GM23338 (cell line): ENCODE measurements around the gene C1orf115. TPM values are rescaled to one million over a fixed set of nuclear protein-coding genes. Genes with fewer than 3 reads are reported as not detected.

Experiments used
- ATAC-seq: fragments of 200-7000 bp; cut with Tn5 transposase; 3 replicates; pipeline ENCODE4 v1.9.1; 2020
- DNase-seq: peaks from one replicate; pipeline ENCODE4 v3.0.0-alpha.2; 2015; ENCODE audit warnings: low spot score
- H2AFZ ChIP-seq: fragments of 200-600 bp; sonication (generic); 2 replicates; pipeline ENCODE4 v1.8.0; 2016; ENCODE audit warnings: antibody characterized with exemption, mild to moderate bottlenecking, moderate library complexity
- H3F3A ChIP-seq: fragments of 200-600 bp; sonication (generic); replicated peaks from 2 replicates; pipeline ENCODE4 v1.8.0; 2017; ENCODE audit warnings: antibody characterized with exemption, mixed run types, low read depth
- H3K27ac ChIP-seq: fragments of 200-600 bp; sonication (generic); 2 replicates; pipeline ENCODE4 v1.6.1; 2016; ENCODE audit warnings: low read depth
- H3K27me3 ChIP-seq: fragments of 200-600 bp; sonication (generic); 2 replicates; pipeline ENCODE4 v1.8.0; 2016; ENCODE audit warnings: mild to moderate bottlenecking, mixed run types, moderate library complexity; ENCODE audit not compliant: insufficient read depth
- H3K36me3 ChIP-seq: fragments of 200-600 bp; sonication (generic); 2 replicates; pipeline ENCODE4 v1.8.0; 2016; ENCODE audit warnings: mild to moderate bottlenecking; ENCODE audit not compliant: insufficient read depth
- H3K4me1 ChIP-seq: fragments of 200-600 bp; sonication (generic); 2 replicates; pipeline ENCODE4 v1.8.0; 2016; ENCODE audit warnings: mild to moderate bottlenecking, moderate library complexity; ENCODE audit not compliant: insufficient read depth
- H3K4me2 ChIP-seq: fragments of 200-600 bp; sonication (generic); 2 replicates; pipeline ENCODE4 v1.7.1; 2017; ENCODE audit warnings: mixed run types
- H3K4me3 ChIP-seq: fragments of 200-600 bp; sonication (generic); 2 replicates; pipeline ENCODE4 v1.6.1; 2016; ENCODE audit warnings: mixed run types
- H3K79me2 ChIP-seq: fragments of 200-600 bp; sonication (generic); replicated peaks from 2 replicates; pipeline ENCODE4 v1.8.0; 2017; ENCODE audit warnings: mild to moderate bottlenecking; ENCODE audit not compliant: insufficient read depth
- H3K9me2 ChIP-seq: fragments of 200-600 bp; sonication (generic); 2 replicates; pipeline ENCODE4 v1.8.0; 2017; ENCODE audit not compliant: insufficient read depth
- H4K20me1 ChIP-seq: fragments of 200-600 bp; sonication (generic); replicated peaks from 2 replicates; pipeline ENCODE4 v1.8.0; 2017; ENCODE audit warnings: mild to moderate bottlenecking; ENCODE audit not compliant: insufficient read depth
- H3K27ac Mint-ChIP-seq: 2 replicates; pipeline ENCODE4 v1.8.0; 2020; ENCODE audit warnings: inconsistent platforms, mild to moderate bottlenecking, moderate library complexity, mixed read lengths
- H3K27me3 Mint-ChIP-seq: 3 replicates; pipeline ENCODE4 v1.8.0; 2022; ENCODE audit warnings: low read depth, mild to moderate bottlenecking, moderate library complexity, mixed read lengths, inconsistent platforms; ENCODE audit not compliant: insufficient read depth, poor library complexity
- H3K36me3 Mint-ChIP-seq: 3 replicates; pipeline ENCODE4 v1.8.0; 2021; ENCODE audit warnings: low read depth, mild to moderate bottlenecking, inconsistent platforms, moderate library complexity, mixed read lengths
- H3K4me1 Mint-ChIP-seq: 3 replicates; pipeline ENCODE4 v1.8.0; 2020; ENCODE audit warnings: mild to moderate bottlenecking, inconsistent platforms, mixed read lengths
- H3K4me3 Mint-ChIP-seq: 3 replicates; pipeline ENCODE4 v1.8.0; 2021; ENCODE audit warnings: moderate library complexity, mild to moderate bottlenecking, inconsistent platforms, mixed read lengths
- H3K9me3 Mint-ChIP-seq: 3 replicates; pipeline ENCODE4 v1.8.0; 2020; ENCODE audit warnings: moderate library complexity, mild to moderate bottlenecking, inconsistent platforms, mixed read lengths
- CREB1 ChIP-seq: fragments of 250-450 bp; sonication (Bioruptor Pico); IDR thresholded peaks from 2 replicates; pipeline ENCODE4 v1.5.0; 2020; ENCODE audit warnings: low read depth, mild to moderate bottlenecking, moderate library complexity
- EZH2 ChIP-seq: fragments of 200-600 bp; sonication (generic); IDR thresholded peaks from one replicate; pipeline ENCODE4 v1.8.0; 2017; ENCODE audit warnings: antibody characterized with exemption, mild to moderate bottlenecking, low read depth; ENCODE audit not compliant: unreplicated experiment
- EZH2phosphoT487 ChIP-seq: fragments of 200-600 bp; sonication (generic); IDR thresholded peaks from one replicate; pipeline ENCODE4 v1.8.1; 2018; ENCODE audit warnings: antibody characterized with exemption; ENCODE audit not compliant: unreplicated experiment
- JUNB ChIP-seq: IDR thresholded peaks from one replicate; pipeline ENCODE4 v1.6.1; 2016; ENCODE audit warnings: antibody characterized with exemption; ENCODE audit not compliant: unreplicated experiment
- NANOG ChIP-seq: IDR thresholded peaks from 2 replicates; pipeline ENCODE4 v1.6.1; 2016; ENCODE audit warnings: antibody characterized with exemption, borderline replicate concordance
- POLR2AphosphoS5 ChIP-seq: IDR thresholded peaks from 2 replicates; pipeline ENCODE4 v1.6.1; 2016; ENCODE audit warnings: antibody characterized with exemption, low read depth
- STAT1 ChIP-seq: IDR thresholded peaks from one replicate; pipeline ENCODE4 v1.6.1; 2016; ENCODE audit warnings: antibody characterized with exemption; ENCODE audit not compliant: unreplicated experiment
- ZNF114 ChIP-seq: fragments of 250-450 bp; sonication (Bioruptor Pico); IDR thresholded peaks from 2 replicates; pipeline ENCODE4 v1.5.0; 2020; ENCODE audit warnings: mild to moderate bottlenecking, moderate library complexity
- ZNF331 ChIP-seq: fragments of 250-450 bp; sonication (Bioruptor Pico); IDR thresholded peaks from 2 replicates; pipeline ENCODE4 v1.5.0; 2020; ENCODE audit warnings: low read depth, mild to moderate bottlenecking, moderate library complexity
- polyA plus RNA-seq: library from polyadenylated mRNA; unstranded; fragments of >200 nt; fragmentation: Nextera tagmentation; extraction: Ambion mirVana; gene quantifications from 2 replicates; pipeline ENCODE4 v1.2.1, GENCODE V29; 2016
- total RNA-seq: library from RNA; depleted of rRNA; stranded (reverse); fragments of >200 nt; shearing (Covaris generic); gene quantifications from 2 replicates; pipeline ENCODE4 v1.2.3, GENCODE V29; 2014
- TF ChIP-seq, protein P1 (sequence below), 2 experiments: fragments of 200-600 bp in 1 of 2; sonication (generic) in 1 of 2; conservative IDR thresholded peaks; 2 replicates each; pipeline versions ENCODE4 v1.5.1 to v1.6.1; 2016 to 2017; ENCODE audit warnings: antibody characterized with exemption in 2 of 2, low read depth in 2 of 2, mild to moderate bottlenecking in 2 of 2, moderate library complexity in 1 of 2
- TF ChIP-seq, protein P2 (sequence below): IDR thresholded peaks from 2 replicates; pipeline ENCODE4 v1.6.1; 2016; ENCODE audit warnings: antibody characterized with exemption
- TF ChIP-seq, protein P3 (sequence below): IDR thresholded peaks from one replicate; pipeline ENCODE4 v1.6.1; 2018; ENCODE audit warnings: antibody characterized with exemption; ENCODE audit not compliant: unreplicated experiment

Gene C1orf115
- total and polyA plus RNA-seq, 2 experiments from 2014 or later = 2.5 to 6.0 TPM

DNA sequence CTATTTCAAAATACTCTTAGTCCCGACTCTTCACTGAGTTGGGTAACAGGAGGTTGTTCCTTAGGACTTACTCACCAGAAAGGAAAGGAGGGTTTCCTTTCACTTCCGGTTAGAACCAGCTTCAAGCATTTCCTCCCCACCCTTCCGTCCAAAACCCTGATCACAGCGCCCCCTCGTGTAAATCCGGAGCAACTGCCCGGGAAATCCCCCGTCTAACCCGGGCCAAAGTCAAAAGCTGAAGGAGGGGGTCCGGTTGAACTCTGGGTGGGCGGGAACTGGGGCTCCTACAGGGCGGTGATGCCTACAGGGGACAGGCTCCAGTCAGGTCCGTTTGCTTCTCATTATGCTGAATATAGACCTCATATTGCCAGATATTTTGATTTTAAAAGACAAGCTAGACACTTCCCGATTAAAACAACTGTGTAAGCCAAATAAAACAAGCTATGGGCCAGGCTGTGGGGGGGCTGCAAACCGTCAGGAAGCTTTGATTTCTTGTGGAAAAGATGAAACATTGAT is 43.0 kb downstream of the C1orf115 start:
- Histone ChIP-seq H3K79me2 (no peaks in the 10 kb centered on the region), H3K4me2 (peak overlapping the region; percentile 52), H3K27ac (no peak overlapping the region), H3K4me1 (no peaks in the 10 kb centered on the region), H3F3A (no peaks in the 10 kb centered on the region), H3K27me3 (no peaks in the 10 kb centered on the region), H2AFZ (no peak overlapping the region), H4K20me1 (no peaks in the 10 kb centered on the region), H3K4me3 (no peak overlapping the region), H3K9me2 (0 out of 2 replicates have a peak, but pooled peaks cover 7% of the 10 kb centered on the region), H3K36me3 (no peaks in the 10 kb centered on the region)
- no peaks in the 10 kb centered on the region for H3K27me3 Mint-ChIP-seq
- H3K4me3 Mint-ChIP-seq = no peak overlapping the region
- H3K36me3 Mint-ChIP-seq = no peaks in the 10 kb centered on the region
- H3K27ac Mint-ChIP-seq = no peak overlapping the region
- H3K4me1 Mint-ChIP-seq = no peaks in the 10 kb centered on the region; the same call in 1 of the 3 replicates
- TF ChIP-seq JUNB = no peak
- TF ChIP-seq, protein P1, sequence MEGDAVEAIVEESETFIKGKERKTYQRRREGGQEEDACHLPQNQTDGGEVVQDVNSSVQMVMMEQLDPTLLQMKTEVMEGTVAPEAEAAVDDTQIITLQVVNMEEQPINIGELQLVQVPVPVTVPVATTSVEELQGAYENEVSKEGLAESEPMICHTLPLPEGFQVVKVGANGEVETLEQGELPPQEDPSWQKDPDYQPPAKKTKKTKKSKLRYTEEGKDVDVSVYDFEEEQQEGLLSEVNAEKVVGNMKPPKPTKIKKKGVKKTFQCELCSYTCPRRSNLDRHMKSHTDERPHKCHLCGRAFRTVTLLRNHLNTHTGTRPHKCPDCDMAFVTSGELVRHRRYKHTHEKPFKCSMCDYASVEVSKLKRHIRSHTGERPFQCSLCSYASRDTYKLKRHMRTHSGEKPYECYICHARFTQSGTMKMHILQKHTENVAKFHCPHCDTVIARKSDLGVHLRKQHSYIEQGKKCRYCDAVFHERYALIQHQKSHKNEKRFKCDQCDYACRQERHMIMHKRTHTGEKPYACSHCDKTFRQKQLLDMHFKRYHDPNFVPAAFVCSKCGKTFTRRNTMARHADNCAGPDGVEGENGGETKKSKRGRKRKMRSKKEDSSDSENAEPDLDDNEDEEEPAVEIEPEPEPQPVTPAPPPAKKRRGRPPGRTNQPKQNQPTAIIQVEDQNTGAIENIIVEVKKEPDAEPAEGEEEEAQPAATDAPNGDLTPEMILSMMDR (conservative IDR thresholded peaks at IDR 0.05; ENCODE audit: low read depth in 2 of 2) = peak; percentile 87 to 95
- TF ChIP-seq ZNF331 = no peak
- no peak for TF ChIP-seq CREB1 (CRISPR knock-in tag)
- no peaks in the 10 kb centered on the region; the same call in 2 of the 3 replicates for H3K9me3 Mint-ChIP-seq
- DNase-seq = peak; percentile 93
- peak; percentile 99 for ATAC-seq

DNA sequence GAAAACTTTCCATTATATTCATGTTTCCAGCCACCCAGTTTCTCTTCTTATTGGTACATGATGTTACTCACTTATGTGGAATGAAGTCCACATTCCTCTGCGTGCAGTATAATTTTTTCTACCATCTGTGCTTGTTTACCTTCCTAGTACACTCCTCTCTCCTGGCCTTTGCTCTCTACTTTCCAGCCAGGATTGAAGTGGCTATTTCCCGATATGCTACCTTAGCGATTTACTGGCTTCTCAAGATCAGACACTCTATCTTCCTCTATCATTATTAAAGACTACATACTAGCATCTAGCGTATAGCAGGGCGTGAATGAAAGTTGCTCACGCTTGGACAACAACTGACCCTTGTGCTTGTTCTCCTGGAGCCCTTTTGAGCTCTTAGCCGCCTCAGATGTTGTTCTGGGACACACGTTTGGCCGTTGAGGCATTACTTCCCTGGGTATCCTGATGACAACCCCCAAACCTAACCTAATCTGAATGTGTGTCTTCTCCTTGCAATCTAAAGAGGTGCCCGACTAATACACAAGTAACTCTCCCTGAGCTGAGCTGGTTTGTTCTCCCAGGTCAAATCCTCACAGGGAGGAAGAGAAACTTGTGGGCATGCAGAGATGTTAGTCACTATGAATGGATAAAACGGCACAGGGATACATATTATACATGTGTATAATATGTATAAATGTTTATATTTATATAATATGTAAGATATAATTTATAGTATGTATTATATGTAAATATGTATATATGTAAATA is 44.6 kb downstream of the C1orf115 start:
- no peaks in the 10 kb centered on the region for H3K36me3 Mint-ChIP-seq
- Histone ChIP-seq H3F3A (no peaks in the 10 kb centered on the region), H3K79me2 (no peaks in the 10 kb centered on the region), H3K4me2 (no peak overlapping the region), H3K36me3 (no peaks in the 10 kb centered on the region), H2AFZ (peak overlapping the region; percentile 69; the same call in 1 of the 2 replicates), H3K4me1 (no peaks in the 10 kb centered on the region), H3K27me3 (no peaks in the 10 kb centered on the region), H3K9me2 (0 out of 2 replicates have a peak, but pooled peaks cover 7% of the 10 kb centered on the region), H3K27ac (no peak overlapping the region), H4K20me1 (no peaks in the 10 kb centered on the region), H3K4me3 (no peak overlapping the region)
- H3K27me3 Mint-ChIP-seq = no peaks in the 10 kb centered on the region
- H3K4me1 Mint-ChIP-seq = no peaks in the 10 kb centered on the region; the same call in 1 of the 3 replicates
- no peaks in the 10 kb centered on the region; the same call in 2 of the 3 replicates for H3K9me3 Mint-ChIP-seq
- no peak overlapping the region for H3K27ac Mint-ChIP-seq
- no peak overlapping the region for H3K4me3 Mint-ChIP-seq
- DNase-seq = no peak
- no peak for ATAC-seq
- TF ChIP-seq POLR2AphosphoS5 (no peak), STAT1 (no peak), NANOG (no peak), ZNF114 (no peak), CREB1 (CRISPR knock-in tag) (no peak), ZNF331 (no peak), EZH2phosphoT487 (no peak), JUNB (no peak), EZH2 (no peak)
- TF ChIP-seq, protein P2, sequence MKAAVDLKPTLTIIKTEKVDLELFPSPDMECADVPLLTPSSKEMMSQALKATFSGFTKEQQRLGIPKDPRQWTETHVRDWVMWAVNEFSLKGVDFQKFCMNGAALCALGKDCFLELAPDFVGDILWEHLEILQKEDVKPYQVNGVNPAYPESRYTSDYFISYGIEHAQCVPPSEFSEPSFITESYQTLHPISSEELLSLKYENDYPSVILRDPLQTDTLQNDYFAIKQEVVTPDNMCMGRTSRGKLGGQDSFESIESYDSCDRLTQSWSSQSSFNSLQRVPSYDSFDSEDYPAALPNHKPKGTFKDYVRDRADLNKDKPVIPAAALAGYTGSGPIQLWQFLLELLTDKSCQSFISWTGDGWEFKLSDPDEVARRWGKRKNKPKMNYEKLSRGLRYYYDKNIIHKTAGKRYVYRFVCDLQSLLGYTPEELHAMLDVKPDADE = no peak
- TF ChIP-seq, protein P3, sequence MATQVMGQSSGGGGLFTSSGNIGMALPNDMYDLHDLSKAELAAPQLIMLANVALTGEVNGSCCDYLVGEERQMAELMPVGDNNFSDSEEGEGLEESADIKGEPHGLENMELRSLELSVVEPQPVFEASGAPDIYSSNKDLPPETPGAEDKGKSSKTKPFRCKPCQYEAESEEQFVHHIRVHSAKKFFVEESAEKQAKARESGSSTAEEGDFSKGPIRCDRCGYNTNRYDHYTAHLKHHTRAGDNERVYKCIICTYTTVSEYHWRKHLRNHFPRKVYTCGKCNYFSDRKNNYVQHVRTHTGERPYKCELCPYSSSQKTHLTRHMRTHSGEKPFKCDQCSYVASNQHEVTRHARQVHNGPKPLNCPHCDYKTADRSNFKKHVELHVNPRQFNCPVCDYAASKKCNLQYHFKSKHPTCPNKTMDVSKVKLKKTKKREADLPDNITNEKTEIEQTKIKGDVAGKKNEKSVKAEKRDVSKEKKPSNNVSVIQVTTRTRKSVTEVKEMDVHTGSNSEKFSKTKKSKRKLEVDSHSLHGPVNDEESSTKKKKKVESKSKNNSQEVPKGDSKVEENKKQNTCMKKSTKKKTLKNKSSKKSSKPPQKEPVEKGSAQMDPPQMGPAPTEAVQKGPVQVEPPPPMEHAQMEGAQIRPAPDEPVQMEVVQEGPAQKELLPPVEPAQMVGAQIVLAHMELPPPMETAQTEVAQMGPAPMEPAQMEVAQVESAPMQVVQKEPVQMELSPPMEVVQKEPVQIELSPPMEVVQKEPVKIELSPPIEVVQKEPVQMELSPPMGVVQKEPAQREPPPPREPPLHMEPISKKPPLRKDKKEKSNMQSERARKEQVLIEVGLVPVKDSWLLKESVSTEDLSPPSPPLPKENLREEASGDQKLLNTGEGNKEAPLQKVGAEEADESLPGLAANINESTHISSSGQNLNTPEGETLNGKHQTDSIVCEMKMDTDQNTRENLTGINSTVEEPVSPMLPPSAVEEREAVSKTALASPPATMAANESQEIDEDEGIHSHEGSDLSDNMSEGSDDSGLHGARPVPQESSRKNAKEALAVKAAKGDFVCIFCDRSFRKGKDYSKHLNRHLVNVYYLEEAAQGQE = no peak
- TF ChIP-seq, protein P1 (conservative IDR thresholded peaks at IDR 0.05; ENCODE audit: low read depth in 2 of 2) = no peak
